Neural cell (in vitro differentiated cells): Measurements from ENCODE around the gene CDR2. TPM values are rescaled to one million over a fixed set of nuclear protein-coding genes. Genes with fewer than 3 reads are reported as not detected.

Experiments used
- H2AFZ ChIP-seq: fragments of 200-600, 300-800 bp; sonication (generic), shearing (Covaris generic); 2 replicates; pipeline ENCODE4 v1.6.0; 2014; ENCODE audit warnings: low read depth, mild to moderate bottlenecking, antibody characterized with exemption, low read length, moderate library complexity
- H3F3A ChIP-seq: fragments of 200-600 bp; shearing (Covaris generic); 2 replicates; pipeline ENCODE4 v1.6.1; 2016; ENCODE audit warnings: mild to moderate bottlenecking, moderate library complexity, mixed read lengths, antibody characterized with exemption, low read length; ENCODE audit not compliant: insufficient read depth, poor library complexity, severe bottlenecking
- H3K27ac ChIP-seq: fragments of 200-600, 300-800 bp; sonication (generic), shearing (Covaris generic); 2 replicates; pipeline ENCODE4 v1.5.1; 2014; ENCODE audit warnings: mild to moderate bottlenecking, low read length, moderate library complexity
- H3K27me3 ChIP-seq: fragments of 300-800, 200-600 bp; sonication (generic), shearing (Covaris generic); 2 replicates; pipeline ENCODE4 v1.6.0; 2014; ENCODE audit warnings: mild to moderate bottlenecking, low read depth, low read length, moderate library complexity; ENCODE audit not compliant: insufficient read depth
- H3K36me3 ChIP-seq: fragments of 300-800, 200-600 bp; sonication (generic), shearing (Covaris generic); 2 replicates; pipeline ENCODE4 v1.5.1; 2014; ENCODE audit warnings: mild to moderate bottlenecking, antibody characterized with exemption, low read length, moderate library complexity; ENCODE audit not compliant: insufficient read depth
- H3K4me2 ChIP-seq: fragments of 300-800, 200-600 bp; sonication (generic), shearing (Covaris generic); 2 replicates; pipeline ENCODE4 v1.6.0; 2014; ENCODE audit warnings: mild to moderate bottlenecking, low read length
- H3K4me3 ChIP-seq: fragments of 300-800, 200-600 bp; sonication (generic), shearing (Covaris generic); 2 replicates; pipeline ENCODE4 v1.5.1; 2014; ENCODE audit warnings: mild to moderate bottlenecking, low read length, moderate library complexity
- H3K79me2 ChIP-seq: fragments of 200-600 bp; shearing (Covaris generic); replicated peaks from 2 replicates; pipeline ENCODE4 v1.6.0; 2014; ENCODE audit warnings: mild to moderate bottlenecking, low read length, moderate library complexity; ENCODE audit not compliant: insufficient read depth
- H3K9ac ChIP-seq: fragments of 300-800, 200-600 bp; sonication (generic), shearing (Covaris generic); 2 replicates; pipeline ENCODE4 v1.6.1; 2016; ENCODE audit warnings: mild to moderate bottlenecking, low read length, mixed read lengths
- H3K9me2 ChIP-seq: fragments of 200-600 bp; shearing (Covaris generic); 2 replicates; pipeline ENCODE4 v1.6.1; 2016; ENCODE audit warnings: mild to moderate bottlenecking, low read length, mixed read lengths; ENCODE audit not compliant: insufficient read depth
- H3K9me3 ChIP-seq: fragments of 200-600, 300-800 bp; sonication (generic), shearing (Covaris generic); 2 replicates; pipeline ENCODE4 v1.6.1; 2016; ENCODE audit warnings: mild to moderate bottlenecking, mixed run types, low read length, moderate library complexity, mixed read lengths
- H4K20me1 ChIP-seq: fragments of 200-600 bp; shearing (Covaris generic); 2 replicates; pipeline ENCODE4 v1.6.1; 2016; ENCODE audit warnings: mild to moderate bottlenecking, mixed run types; ENCODE audit not compliant: insufficient read depth
- CTCF ChIP-seq: fragments of 450-650 bp; IDR thresholded peaks from 2 replicates; pipeline ENCODE4 v1.5.1; 2014; ENCODE audit warnings: antibody characterized with exemption, mild to moderate bottlenecking, moderate library complexity; ENCODE audit not compliant: poor library complexity, severe bottlenecking
- EP300 ChIP-seq: fragments of 450-650 bp; conservative IDR thresholded peaks from 2 replicates; pipeline ENCODE4 v1.6.1; 2014; ENCODE audit warnings: antibody characterized with exemption, mild to moderate bottlenecking, moderate library complexity; ENCODE audit not compliant: poor library complexity, severe bottlenecking
- EZH2 ChIP-seq: fragments of 200-600, 300-800 bp; shearing (Covaris generic), sonication (generic); IDR thresholded peaks from 2 replicates; pipeline ENCODE4 v1.6.1; 2014; ENCODE audit warnings: antibody characterized with exemption, low read length, borderline replicate concordance, mild to moderate bottlenecking; ENCODE audit not compliant: insufficient read depth, poor library complexity, severe bottlenecking
- MXI1 ChIP-seq: fragments of 450-650 bp; conservative IDR thresholded peaks from 2 replicates; pipeline ENCODE4 v1.6.1; 2014; ENCODE audit warnings: antibody characterized with exemption, mild to moderate bottlenecking; ENCODE audit not compliant: poor library complexity, severe bottlenecking
- POLR2AphosphoS5 ChIP-seq: IDR thresholded peaks from 2 replicates; pipeline ENCODE4 v1.6.1; 2012
- RAD21 ChIP-seq: fragments of 450-650 bp; conservative IDR thresholded peaks from 2 replicates; pipeline ENCODE4 v1.6.1; 2014; ENCODE audit warnings: antibody characterized with exemption, mild to moderate bottlenecking, moderate library complexity
- SMC3 ChIP-seq: fragments of 450-650 bp; conservative IDR thresholded peaks from 2 replicates; pipeline ENCODE4 v1.6.1; 2014; ENCODE audit warnings: antibody characterized with exemption, mild to moderate bottlenecking, moderate library complexity; ENCODE audit not compliant: poor library complexity
- TAF1 ChIP-seq: IDR thresholded peaks from 2 replicates; pipeline ENCODE4 v1.6.1; 2012; ENCODE audit warnings: low read depth
- polyA plus RNA-seq: library from polyadenylated mRNA; depleted of rRNA; stranded (reverse); fragments of >200 nt; gene quantifications from 2 replicates; pipeline ENCODE4 v1.2.3, GENCODE V29; 2014
- TF ChIP-seq, protein P1 (sequence below): IDR thresholded peaks from 2 replicates; pipeline ENCODE4 v1.6.1; 2012; ENCODE audit warnings: borderline replicate concordance

CDR2 gene
- polyA plus RNA-seq, 1 donor from 2014 or later = 17.8 TPM

DNA sequence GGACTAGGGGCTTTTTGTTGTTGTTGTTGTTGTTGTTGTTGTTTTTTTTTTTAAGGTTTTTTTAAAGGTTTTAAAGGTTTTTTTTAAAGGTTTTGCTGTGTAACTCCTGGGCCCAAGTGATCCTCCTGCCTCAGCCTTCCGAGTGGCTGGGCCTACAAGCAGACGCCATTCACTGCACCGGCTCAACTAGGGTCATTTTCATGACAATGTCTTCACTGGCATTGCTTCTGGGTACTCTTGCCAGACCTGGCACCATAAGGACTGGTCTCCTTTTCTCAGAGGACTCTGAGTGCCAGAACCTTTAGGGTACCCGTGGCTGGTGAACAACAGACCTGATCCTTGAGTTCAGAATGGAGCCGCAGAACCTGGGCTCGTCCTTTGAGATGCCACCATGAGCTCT lies 56.8 kb downstream of the CDR2 start:
- Histone ChIP-seq H3K4me2 (no peak overlapping the region), H3K27ac (no peak overlapping the region), H3K9ac (no peak overlapping the region), H3K4me3 (no peak overlapping the region), H3K27me3 (no peaks in the 10 kb centered on the region), H3K9me3 (no peaks in the 10 kb centered on the region), H4K20me1 (no peaks in the 10 kb centered on the region), H3K9me2 (no peaks in the 10 kb centered on the region), H3K36me3 (no peaks in the 10 kb centered on the region), H3F3A (no peaks in the 10 kb centered on the region), H3K79me2 (no peaks in the 10 kb centered on the region), H2AFZ (no peak overlapping the region)
- TF ChIP-seq TAF1 (no peak), SMC3 (no peak), EZH2 (no peak), MXI1 (no peak)

- Histone ChIP-seq H2AFZ (no peak overlapping the region), H3K36me3 (no peaks in the 10 kb centered on the region), H3K9me2 (no peaks in the 10 kb centered on the region), H3K4me2 (no peak overlapping the region), H3K79me2 (no peaks in the 10 kb centered on the region), H3K27me3 (no peaks in the 10 kb centered on the region), H3K9me3 (no peaks in the 10 kb centered on the region), H4K20me1 (no peaks in the 10 kb centered on the region), H3K27ac (no peak overlapping the region), H3K4me3 (no peak overlapping the region), H3F3A (no peaks in the 10 kb centered on the region), H3K9ac (no peak overlapping the region)
- TF ChIP-seq EP300 (no peak), POLR2AphosphoS5 (no peak)
Measured at GRCh38 chr16:22317001-22317530, 57.4 kb downstream of the CDR2 start.

DNA sequence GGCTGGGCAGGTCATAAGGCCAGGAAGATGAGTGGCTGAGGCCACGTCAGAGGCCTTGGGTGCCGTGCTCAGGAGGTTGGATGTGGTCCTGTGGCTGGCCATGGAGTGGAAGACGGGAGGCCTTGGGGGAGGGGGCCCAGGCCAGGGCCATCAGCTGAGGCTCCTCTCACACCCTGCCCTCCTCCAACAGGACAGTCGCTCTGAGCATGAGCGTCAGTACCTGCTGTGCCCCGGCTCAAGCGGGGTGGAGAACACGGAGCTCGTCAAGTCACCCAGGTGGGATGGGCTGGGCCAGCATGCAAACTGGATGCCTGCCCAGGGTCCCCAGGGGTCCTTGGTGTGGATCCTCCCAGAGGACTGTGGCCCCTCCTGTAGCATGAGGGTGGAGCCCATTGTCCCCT lies 58.0 kb downstream of the CDR2 start:
- no peak overlapping the region for H3K4me3 ChIP-seq
- H3K4me2 ChIP-seq = no peak overlapping the region
- TF ChIP-seq TAF1 (no peak), RAD21 (no peak), EP300 (no peak), SMC3 (no peak), EZH2 (no peak)
- H2AFZ ChIP-seq = no peak overlapping the region
- no peaks in the 10 kb centered on the region for H3K36me3 ChIP-seq
- no peaks in the 10 kb centered on the region for H3K9me3 ChIP-seq
- no peak overlapping the region for H3K9ac ChIP-seq
- H3K27me3 ChIP-seq = no peaks in the 10 kb centered on the region
- no peaks in the 10 kb centered on the region for H4K20me1 ChIP-seq
- H3K9me2 ChIP-seq = no peaks in the 10 kb centered on the region
- no peaks in the 10 kb centered on the region for H3K79me2 ChIP-seq
- no peaks in the 10 kb centered on the region for H3F3A ChIP-seq
- H3K27ac ChIP-seq = no peak overlapping the region

DNA sequence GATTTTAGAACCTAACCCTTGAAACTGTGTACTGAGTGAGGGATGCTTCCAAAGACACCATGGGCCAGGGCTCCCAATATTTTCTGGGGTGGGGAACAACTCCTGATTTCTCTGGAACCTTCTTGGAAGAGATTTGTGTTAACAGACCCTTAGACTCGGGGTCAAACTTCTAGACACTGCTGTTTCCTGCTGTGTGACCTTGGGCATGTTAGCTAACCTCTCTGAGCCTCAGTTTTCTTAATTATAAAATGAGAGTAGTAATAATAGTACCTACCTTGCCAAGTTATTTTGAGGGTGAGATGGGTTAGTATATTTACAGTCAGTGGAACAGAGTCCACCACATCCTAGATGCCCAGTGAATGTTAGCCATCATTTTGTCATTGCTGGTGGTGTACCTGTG lies 58.4 kb downstream of the CDR2 start:
- no peaks in the 10 kb centered on the region for H3K36me3 ChIP-seq
- no peak overlapping the region for H2AFZ ChIP-seq
- H3K9me3 ChIP-seq = no peaks in the 10 kb centered on the region
- H3K4me2 ChIP-seq = no peak overlapping the region
- H3K9ac ChIP-seq = no peak overlapping the region
- no peaks in the 10 kb centered on the region for H3K79me2 ChIP-seq
- TF ChIP-seq TAF1 = no peak
- no peak for TF ChIP-seq MXI1
- TF ChIP-seq POLR2AphosphoS5 = no peak
- TF ChIP-seq EZH2 = no peak
- no peak for TF ChIP-seq RAD21
- no peak for TF ChIP-seq SMC3
- no peak for TF ChIP-seq EP300
- TF ChIP-seq, protein P1, sequence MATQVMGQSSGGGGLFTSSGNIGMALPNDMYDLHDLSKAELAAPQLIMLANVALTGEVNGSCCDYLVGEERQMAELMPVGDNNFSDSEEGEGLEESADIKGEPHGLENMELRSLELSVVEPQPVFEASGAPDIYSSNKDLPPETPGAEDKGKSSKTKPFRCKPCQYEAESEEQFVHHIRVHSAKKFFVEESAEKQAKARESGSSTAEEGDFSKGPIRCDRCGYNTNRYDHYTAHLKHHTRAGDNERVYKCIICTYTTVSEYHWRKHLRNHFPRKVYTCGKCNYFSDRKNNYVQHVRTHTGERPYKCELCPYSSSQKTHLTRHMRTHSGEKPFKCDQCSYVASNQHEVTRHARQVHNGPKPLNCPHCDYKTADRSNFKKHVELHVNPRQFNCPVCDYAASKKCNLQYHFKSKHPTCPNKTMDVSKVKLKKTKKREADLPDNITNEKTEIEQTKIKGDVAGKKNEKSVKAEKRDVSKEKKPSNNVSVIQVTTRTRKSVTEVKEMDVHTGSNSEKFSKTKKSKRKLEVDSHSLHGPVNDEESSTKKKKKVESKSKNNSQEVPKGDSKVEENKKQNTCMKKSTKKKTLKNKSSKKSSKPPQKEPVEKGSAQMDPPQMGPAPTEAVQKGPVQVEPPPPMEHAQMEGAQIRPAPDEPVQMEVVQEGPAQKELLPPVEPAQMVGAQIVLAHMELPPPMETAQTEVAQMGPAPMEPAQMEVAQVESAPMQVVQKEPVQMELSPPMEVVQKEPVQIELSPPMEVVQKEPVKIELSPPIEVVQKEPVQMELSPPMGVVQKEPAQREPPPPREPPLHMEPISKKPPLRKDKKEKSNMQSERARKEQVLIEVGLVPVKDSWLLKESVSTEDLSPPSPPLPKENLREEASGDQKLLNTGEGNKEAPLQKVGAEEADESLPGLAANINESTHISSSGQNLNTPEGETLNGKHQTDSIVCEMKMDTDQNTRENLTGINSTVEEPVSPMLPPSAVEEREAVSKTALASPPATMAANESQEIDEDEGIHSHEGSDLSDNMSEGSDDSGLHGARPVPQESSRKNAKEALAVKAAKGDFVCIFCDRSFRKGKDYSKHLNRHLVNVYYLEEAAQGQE = no peak
- no peak for TF ChIP-seq CTCF
- H3F3A ChIP-seq = no peaks in the 10 kb centered on the region
- no peak overlapping the region for H3K4me3 ChIP-seq
- no peaks in the 10 kb centered on the region for H3K9me2 ChIP-seq
- H3K27me3 ChIP-seq = no peaks in the 10 kb centered on the region
- H3K27ac ChIP-seq = no peak overlapping the region
- no peaks in the 10 kb centered on the region for H4K20me1 ChIP-seq
